ENCODE measurements around the gene TNFRSF1B.
"Not testable (repeated sequence)": the region's sequence is repeated elsewhere in the genome, so short reads cannot be mapped to it uniquely, and the experiment has no call there.

TNFRSF1B gene

DNA sequence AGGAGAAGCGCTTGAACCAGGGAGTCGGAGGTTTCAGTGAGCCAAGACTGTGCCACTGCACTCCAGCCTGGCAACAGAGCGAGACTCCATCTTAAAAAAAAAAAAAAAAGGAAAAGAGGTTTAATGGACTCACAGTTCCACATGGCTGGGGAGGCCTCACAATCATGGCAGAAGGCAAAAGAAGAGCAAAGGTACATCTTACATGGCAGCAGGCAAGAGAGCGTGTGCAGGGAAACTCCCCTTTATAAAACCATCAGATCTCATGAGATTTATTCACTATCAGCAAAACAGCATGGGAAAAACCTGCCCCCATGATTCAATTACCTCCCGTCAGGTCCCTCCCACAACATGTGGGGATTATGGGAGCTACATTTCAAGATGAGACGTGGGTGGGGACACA is 57.3 kb downstream of the TNFRSF1B start:
- DNase-seq = not testable (repeated sequence)

DNA sequence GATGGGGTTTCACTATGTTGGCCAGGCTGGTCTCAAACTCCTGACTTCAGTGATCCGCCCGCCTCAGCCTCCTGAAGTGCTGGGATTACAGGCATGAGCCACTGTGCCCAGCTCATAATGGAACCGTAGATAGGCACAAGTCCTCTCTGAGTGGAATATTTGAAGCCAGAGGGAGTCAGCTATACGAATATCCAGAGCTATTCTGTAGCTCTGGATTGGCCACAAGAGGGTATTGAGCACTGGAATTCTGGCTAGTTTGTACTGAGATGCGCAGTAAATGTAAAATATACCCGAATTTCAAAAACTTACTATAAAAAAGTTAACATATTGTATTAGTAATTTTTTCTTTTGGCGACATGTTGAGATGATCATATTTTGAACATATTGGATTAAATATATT is 62.2 kb downstream of the TNFRSF1B start:
- no peak for DNase-seq

DNA sequence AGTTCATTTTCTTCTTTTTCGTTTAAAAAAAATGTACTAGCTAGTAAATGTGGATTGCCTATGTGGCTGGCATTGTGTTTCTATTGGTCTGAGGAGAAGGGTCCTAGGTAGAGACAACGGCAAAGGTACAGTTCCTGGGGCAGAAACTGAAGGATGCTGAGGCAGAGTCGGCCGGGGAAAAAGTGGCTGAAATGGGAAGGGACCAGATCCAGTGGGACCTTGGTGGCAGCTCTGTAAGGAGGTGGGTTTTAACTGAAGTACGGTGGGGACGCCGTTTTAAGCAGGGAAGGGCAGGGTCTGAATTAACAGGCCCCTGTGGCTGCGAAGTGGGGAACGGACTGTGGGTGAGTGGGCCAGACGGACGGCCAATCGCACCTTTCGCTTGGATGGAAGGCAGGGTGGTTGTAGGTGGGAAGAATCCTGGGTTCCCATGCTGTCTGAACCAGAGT is 62.6 kb downstream of the TNFRSF1B start:
- no peak for DNase-seq

DNA sequence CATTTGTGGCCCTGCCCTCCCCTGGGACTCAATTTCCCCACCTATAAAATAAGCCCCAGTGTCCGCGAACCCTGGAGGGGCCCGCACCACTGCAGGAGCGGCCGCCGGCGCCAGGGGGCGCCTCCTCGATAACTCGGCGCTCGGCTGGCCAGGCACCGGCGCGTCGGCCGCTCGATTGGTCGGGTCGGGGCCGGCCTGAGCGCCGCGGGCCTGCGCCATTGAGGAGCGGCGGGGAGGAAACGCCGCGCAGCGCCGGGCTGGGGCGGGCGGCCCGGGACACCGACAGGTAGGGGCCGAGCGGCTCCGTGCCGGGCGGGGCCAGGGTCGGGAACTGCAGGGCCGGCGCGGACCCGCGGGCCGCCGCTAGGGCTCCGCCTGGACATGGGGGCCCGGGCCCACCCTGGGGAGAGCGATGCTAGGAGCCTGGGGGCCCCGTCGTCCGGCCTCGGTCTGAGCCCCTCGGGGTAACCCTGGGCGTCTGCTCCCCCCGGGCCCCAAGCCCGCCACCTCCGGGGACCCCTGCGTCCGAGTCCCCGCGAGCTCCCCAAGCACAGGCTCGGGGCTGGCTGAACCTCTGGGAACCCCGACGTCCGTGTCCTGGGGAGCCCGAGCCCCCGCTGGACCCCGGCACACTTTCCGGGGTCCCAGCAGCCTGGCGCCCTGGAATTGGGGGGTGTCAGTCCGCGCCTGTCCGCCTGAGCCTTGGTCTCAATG is 63.2 kb downstream of the TNFRSF1B start, which contains the start of gene VPS13D:
Gene VPS13D, plus strand, starts transcription at position 196 of the 714 bp plus-strand sequence. CDS start 4,237 bp downstream, outside the sequence.
- peak; percentile 66 for DNase-seq

DNA sequence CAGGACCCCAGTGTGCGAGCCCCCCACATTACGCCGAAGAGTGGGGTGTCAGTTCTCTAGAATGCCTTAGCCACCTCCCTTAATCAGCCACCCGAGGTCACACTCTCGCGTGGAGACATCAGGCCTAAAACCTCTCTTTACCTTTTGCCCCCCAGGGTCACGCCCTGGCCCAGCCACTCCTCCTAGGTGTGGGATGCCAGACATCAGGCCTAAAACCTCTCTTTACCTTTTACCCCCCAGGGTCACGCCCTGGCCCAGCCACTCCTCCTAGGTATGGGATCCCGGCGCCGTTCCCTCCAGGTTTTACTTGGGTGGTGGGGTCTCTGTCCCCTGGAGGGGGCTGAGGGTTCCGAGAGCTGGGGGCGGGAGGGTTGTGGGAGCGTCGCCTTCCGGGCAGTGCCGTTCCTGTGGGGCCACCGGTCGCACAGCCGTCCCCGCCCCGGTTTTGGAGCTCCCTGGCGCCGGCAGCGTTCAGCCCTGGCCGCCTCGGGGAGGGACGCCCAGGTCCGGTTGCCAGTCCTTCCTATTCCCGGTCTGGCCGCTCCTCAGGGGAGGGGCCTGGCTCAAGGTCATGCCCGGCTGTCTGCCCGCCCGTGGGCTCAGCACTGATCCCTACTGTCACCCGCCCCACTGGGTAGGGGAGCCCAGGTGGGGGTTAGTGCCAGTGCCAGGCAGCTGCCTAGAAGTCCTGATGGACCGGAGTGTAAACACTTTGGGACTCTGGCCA is 63.9 kb downstream of the TNFRSF1B start:
- peak; percentile 23 for DNase-seq

DNA sequence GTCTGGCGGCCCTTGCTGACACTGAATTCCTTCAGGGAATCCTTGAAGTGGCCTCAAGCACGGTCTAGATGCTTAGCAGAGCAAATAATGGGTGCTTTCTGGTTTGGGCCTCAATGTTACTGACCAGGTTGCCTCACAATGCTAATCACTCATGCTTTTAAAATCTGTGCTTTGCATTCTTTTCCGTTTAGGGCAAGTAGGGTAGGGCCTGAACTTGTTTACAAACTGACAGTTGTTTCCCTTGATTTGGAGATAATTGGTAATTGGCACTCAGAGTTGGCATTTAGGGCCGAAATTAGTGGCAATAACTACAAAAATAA is 64.4 kb downstream of the TNFRSF1B start:
- no peak for DNase-seq

DNA sequence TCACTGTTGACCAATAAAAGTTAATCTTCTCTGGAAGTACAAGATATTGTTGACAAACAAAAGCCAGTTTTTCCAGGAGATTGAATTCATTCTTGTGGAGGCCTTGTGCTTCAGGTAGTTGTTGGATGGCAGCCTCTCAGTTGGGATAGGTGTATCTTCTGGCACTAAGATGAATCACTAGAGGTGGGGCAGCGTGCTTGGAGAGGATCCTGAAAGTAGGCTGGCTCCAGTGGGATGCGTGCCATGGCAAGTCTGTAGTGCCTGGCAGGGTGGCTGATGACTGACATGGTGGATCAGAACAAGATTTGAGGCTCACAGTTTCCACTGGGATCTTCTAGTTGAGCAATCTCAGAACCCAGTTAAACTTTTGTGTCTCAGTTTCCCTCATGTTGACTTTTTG is 65.4 kb downstream of the TNFRSF1B start:
- DNase-seq = peak; percentile 32

DNA sequence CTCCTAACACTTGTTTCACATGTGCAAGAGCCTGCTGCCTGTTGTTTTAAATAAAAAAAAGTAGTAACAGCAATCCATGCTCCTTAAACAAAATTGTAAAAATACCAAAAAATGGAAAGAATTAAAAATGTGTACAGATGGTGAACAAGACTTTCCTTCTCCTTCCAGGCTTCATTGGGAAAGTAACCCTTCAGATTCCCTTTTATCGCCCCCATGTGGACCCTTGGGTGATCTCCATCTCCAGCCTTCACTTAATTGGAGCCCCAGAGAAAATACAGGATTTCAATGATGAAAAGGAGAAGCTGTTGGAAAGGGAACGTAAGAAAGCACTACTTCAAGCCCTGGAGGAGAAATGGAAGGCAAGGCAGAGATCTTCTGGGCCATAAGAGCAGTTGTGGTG is 77.3 kb downstream of the TNFRSF1B start:
- no peak for DNase-seq

DNA sequence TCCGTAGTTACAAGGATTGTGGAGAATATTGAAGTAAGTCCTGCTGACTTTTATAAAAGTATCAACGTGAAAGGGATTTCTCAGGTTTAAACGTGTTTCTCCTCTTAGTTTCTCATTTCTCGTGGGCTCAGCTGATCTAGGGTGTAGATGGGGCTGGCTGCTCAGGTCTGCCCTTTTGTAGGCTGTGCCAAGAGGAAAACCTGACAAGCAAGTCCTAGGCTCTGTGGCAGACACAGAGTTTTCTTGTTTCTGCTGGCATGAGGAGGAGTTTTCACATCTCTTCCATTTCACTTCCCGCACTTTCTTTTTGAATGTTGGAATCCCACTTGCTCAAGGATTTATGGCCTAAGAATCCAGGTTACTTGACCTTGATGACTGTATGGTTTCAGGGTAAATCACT is 77.8 kb downstream of the TNFRSF1B start:
- no peak for DNase-seq

DNA sequence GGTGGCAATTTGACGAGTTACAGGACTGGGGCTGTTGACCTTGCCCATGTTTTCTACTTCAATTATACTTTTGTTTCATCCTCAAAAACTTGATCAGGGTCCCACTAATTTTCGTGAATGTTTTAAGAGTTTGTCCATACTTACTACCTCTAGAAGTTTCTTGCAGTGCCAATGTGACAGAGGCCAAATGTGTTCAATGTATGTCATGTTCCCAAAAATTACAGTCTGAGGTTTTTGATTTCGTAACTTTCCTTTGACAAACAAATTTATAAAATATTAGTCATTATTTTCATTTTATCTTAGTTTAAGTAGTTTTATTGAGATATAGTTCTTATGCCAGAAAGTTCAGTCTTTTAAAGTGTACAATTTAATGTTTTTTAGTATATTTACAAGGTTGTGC is 78.3 kb downstream of the TNFRSF1B start:
- no peak for DNase-seq

DNA sequence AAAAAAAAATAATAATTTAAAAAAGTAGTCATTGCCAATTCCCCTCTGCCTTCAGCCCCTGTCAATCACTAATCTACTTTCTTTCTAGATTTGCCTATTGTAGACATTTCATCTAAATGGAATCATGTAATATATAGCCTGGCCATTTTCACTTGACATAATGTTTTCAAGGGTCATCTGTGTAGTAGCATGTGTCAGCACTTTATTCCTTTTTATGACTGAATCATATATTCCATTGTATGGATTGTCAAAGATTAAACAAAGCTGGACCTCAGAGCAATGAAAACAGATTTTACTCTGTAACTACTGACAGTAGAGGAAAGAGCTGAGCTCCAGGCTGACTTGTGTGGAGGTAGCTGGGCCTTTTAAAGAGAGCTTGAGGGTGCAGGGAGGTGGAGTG is 78.9 kb downstream of the TNFRSF1B start:
- no peak for DNase-seq

DNA sequence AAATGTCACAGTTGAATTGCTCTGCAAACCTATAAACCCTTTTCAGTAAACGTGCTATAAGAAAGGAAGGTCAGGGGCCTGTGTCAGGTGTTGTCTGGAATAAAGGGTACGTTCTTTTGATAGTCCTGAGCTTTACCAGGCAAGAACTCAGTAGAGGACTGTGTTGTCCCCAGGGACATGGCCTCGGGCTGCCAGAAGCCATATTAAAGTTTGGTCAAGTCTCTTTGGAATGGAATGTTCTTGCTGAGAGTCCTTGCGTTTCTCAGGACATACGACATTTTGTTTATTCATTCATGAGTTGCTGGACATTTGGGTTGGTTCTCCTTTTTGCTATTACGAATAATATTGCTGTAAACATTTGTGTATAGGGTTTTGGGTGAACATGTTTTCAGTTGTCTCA is 79.8 kb downstream of the TNFRSF1B start:
- DNase-seq = no peak

DNA sequence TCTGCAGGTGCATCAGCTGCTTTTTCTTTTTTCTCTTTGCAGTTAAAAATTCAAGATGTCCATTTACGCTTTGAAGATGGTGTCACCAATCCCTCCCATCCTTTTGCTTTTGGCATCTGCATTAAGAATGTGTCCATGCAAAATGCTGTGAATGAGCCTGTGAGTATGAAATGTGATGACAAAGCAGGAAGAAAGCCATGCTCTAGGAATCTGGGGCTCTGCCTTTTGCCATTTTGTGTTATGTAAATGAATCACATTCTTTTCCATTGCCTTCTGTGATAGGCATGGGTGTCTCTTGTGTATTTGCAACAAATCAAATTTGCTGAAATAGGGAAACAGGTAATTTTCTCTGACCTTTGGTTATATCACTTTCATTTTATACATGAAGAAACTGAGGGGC is 82.4 kb downstream of the TNFRSF1B start:
- DNase-seq = no peak

DNA sequence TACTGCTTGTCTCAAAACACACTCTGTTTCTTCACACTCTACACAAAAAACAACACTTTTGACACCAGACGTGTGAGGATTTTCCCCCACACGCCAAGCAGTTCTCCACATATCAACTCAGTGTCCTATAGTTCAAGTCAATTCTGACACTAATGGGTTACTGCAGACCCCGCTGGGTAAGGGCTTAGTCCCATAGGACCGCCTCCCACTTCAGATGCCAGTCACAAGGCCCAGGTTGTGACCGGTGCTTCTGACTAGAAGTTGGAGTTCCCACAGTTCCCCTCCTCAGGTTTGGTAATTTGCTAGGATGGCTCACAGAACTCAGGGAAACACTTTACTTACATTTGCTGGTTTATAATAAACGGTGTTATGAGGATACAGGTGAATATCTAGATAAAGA is 83.0 kb downstream of the TNFRSF1B start:
- no peak for DNase-seq

DNA sequence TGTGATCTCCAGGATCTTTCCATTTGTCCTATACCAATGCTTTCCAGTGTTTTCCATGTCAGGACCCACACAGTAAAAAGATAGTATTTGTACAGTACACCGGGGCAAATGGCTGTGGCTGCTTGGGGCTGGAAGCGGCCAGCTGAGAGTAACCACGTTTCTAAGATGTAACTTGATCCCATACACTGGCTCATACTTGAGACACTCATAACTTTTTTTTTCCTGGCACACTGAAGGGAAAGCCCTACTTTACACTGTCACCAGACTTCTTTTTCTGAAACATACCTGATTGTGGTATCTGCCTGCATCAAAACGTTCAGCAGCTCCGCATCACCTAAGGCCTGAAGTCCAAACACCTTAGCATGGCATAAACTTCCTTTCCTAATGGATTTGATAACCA is 84.7 kb downstream of the TNFRSF1B start:
- DNase-seq = no peak

DNA sequence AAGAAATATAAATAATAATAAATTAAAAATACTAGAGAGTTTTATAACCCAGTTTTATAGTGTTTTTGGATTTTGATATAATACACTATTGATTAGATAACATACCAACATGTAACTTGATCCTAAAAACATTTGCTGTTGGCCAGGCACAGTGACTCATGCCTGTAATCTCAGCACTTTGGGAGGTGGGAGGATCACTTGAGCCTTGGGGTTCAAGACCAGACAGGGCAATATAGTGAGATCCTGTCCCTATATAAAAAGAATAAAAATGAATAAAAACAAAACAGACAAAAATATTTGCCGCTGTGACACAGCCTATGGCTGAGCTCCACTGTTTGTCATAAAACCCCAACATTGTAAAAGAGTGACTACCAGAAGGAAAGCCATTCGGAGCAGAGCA is 89.1 kb downstream of the TNFRSF1B start:
- DNase-seq = no peak

DNA sequence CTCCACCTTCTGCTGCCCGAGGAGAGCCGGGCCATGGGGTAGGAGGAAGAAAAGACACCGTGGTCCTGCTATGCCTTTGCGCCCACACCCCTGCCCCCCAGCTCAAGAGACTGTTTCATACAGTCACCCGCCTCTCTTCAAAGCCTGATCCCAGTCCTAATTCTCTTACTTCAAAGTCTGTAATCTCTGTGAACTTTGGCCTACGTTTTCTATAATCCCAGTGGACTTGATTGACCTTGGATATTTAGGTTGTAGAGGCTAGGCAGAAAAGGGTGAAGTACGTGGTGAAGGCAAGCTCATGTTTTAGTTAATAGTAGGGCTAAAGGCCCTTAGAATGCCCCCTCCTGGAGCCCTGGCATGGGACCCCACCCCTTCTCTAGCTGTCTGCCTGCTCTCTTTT is 91.5 kb downstream of the TNFRSF1B start:
- no peak for DNase-seq

All from 8988T (cell line).